HG02798 (cell line): ENCODE results near the gene INSL3.
A peak's percentile ranks its signal among the peaks of the same experiment; 100 is the strongest.
"Not testable (repeated sequence)": the region's sequence is repeated elsewhere in the genome, so short reads cannot be mapped to it uniquely, and the experiment has no call there.

Experiments
- ATAC-seq: cut with Tn5 transposase; IDR thresholded peaks from one replicate; pipeline ENCODE4 v1.9.1; 2021; ENCODE audit warnings: mild to moderate bottlenecking; ENCODE audit not compliant: unreplicated experiment, poor library complexity

Gene INSL3

DNA sequence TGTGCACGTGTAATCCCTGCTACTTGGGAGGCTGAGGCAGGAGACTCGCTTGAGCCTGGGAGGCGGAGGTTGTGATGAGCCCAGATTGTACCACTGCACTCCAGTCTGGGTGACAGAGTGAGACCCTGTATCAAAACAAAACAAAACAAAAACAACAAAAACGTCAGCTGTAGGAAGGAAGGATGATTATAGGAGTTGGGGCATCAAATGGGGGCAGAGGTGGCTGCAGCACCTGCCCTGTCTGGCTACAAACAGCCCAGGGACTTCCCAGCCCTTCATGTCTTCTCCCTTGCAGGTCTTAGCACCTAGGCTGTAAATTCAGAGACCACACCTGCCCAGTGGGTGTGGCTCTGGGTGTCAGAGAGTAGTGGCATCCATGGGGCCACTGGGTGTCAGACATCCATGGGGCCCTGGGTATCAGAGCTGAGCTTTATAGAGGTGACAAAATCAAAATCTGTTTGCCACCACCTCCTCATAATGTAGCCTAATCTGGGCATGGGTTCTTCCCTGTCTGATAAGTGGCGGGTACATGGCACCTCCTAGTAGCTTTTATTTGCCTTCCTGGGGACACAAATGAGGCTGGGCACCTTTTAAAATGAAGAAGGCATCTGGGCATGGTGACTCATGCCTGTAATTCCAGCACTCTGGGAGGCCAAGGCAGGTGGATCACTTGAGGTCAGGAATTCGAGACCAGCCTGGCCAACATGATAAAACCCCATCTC is 31.1 kb downstream of the INSL3 start:
- no peak for ATAC-seq

DNA sequence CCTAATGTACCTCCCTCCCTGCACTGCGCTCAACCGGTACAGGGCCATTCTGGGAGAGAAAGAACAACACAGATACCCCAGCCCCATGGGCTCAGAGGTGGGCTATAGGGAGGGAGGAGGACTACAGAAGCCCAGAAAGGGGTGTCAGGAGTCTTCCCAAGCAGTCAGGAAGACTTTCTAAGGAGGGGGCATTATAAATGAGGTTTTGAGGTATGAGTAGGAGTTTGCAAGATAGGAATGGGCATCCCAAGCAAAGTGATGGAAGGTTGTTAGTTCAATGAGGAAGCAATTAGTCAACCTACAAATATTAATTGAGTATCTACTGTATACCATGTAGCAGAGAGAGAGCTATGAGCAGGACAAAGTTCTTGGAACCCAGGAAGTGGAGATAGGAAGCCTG is 32.7 kb downstream of the INSL3 start:
- no peak for ATAC-seq

DNA sequence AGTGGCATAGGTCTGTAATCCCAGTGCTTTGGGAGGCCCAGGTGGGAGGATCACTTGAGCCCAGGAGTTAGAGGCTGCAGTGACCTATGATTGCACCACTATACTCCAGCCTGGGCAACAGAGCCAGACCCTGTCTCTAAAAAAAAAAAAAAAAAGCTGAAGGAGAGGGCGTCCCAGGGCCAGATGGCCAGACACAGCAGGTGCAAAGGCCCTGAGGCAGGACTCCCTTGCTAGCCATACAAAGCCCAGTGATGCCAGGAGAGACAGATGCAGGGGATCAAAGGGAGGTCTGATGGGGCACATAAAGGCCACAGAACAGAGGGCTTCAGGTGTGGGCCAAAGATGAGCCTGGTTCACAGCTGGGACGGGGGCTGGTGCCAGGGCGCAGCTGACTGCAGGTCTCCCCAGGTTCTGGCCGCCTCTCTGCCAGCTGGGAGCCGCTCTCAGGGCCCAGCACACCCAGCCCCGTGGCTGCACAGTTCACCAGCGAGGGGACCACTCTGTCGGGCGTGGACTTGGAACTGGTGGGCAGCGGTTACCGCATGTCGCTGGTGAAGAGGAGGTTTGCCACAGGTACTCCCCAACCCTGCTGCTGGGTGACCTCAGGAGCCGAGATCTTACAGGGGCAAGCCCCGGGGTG is 33.9 kb downstream of the INSL3 start:
- no peak for ATAC-seq

DNA sequence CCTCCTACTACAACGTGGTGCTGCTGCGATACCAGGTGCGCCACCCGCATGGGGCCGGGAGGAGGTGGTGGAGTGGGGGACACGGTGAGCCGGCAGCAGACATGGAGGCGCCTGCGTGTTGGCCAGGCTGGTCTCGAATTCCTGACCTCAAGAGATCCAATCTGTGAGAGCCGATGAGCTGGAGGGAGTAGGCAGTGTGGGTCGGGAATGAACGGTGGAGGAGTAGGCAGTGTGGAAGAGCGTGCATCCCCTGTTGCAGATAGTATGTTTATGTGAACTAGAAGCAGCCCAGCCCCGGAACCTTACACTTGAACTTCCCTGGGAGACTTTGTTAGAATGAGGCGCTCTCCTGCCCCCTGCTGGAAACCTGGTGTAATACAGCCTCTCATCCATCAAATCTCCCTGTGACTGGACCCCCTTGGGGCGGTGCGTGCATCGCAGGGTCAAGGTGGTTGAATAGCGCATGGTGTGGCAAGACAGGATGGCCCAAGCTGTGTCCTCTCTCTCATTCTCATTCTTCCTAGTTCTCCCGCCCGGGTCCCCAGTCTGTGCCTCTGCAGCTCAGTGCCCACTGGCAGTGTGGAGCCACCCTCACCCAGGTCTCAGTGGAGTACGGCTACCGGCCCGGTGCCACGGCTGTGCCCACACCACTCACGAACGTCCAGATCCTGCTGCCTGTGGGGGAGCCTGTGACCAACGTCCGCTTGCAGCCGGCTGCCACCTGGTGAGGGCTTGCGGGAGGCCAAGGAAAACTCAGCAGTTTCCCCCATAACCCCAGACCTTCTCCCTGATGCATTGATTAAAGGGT is 36.9 kb downstream of the INSL3 start:
- no peak for ATAC-seq

DNA sequence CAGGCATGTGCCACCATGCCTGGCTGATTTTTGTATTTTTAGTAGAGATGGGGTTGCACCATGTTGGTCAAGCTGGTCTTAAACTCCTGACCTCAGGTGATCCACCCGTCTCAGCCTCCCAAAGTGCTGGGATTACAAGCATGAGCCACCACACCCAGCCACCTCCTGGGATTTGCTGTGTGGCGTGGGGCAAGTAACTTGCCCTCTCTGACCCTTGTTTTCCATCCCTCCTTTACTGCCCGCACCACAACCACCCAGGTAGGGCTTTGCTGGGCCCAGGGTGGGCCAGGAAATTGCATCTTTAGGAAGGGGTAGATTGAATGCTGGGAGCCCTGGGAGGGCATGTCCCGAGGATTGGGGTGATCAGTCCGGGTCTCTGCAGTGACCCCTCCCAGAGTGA is 37.6 kb downstream of the INSL3 start:
- not testable (repeated sequence) for ATAC-seq

DNA sequence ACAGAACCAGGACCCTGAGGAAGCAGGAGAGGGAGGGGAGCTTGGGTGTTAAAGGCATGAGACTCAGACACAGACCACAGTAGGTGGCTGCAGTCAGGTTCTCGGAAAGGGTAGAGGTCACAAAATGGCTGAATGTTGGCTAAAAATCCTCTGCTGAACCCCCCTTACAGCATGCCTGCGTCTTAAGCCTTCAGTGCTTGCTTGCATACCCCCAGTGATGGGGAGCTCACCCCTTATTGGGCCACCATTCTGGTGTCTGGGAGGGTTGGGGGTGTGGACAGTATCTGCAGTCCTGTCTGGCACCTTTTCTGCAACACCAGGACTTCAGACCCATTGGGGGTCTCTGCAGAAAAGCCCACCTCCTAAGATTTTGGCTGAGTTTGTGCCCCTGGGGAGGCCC is 40.5 kb downstream of the INSL3 start:
- no peak for ATAC-seq

DNA sequence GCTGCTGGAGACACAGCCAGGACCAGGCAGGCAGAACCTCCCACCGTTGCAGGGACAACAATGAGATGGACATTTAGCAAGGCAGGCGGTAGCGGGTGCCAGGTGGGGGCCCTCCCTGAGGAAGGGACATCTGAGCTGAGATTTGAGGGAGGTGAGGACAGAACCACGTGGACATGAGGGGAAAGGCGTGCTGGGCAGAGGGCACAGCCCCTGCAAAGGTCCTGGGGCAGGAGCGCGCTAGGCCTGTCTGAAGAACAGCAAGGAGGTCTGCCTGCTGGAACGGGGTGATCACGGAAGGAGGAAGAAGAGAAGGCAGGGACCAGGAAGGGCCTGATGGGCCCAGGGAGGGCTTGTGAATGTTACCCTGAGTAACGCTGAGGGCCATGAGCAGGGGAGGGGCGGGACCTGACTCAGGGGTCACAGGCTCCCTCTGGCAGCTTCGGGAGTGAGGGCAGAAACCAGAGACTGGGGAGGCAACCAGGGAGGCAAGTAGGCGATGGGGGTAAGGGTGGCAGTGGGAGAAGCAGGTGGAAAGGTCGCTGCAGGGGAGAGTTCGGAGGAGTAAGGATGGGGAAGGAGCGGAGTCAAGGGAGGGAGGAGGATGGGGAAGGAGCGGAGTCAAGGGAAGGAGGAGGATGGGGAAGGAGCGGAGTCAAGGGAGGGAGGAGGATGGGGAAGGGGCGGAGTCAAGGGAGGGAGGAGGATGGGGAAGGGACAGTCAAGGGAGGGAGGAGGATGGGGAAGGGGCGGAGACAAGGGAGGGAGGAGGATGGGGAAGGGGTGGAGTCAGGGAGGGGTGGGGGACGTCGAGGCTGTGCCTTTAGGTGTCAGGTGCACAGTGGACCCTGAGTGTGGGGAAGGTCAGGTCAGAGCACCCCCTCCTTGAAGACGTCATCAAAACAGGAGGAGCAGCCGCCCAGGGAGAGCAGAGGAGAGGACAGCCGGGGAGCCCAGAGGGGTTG is 42.1 kb downstream of the INSL3 start:
- ATAC-seq: no peak

DNA sequence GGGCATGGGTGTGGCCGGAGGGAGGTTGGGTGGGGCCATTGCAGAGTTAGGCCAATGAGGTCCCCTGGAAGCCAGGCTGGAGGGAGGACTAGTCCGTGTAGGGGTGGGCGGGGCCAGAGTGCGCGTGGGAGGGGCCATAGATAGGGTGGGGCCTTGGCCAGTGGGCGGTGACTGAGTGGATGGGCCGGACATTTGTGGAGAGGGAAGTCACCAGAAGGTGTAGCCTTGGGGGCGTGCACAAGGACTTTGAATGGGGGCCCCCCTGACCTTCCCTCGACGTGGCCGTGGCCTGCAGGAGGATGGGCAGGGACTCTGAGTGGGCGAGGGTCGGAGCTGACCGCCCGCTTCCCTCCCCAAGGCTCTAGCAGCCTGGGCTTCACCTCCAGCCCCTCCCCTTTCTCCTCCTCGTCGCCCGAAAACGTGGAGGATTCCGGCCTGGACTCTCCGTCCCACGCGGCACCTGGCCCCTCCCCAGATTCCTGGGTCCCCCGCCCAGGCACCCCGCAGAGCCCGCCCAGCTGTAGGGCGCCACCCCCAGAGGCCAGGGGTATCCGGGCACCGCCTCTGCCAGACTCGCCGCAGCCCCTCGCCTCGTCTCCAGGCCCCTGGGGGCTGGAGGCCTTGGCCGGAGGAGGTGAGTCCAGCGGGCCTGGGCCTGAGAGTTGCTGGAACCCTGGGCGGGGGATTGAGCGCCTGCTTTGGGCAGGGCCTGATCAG is 42.9 kb downstream of the INSL3 start:
- ATAC-seq: no peak

DNA sequence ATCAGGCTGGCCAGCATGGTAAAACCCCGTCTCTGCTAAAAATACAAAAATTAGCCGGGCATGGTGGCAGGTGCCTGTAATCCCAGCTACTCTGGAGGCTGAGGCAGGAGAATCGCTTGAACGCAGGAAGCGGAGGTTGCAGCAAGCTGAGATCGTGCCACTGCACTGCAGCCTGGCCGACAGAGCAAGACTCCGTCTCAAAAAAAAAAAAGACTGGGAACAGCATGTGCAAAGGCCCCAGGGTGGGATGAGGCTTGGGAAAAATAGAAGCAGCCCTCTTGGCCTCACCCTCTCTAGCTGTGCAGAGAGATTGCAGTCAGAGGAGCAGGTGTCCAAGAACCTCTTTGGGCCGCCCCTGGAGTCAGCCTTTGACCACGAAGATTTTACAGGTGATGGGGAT is 43.5 kb downstream of the INSL3 start:
- not testable (repeated sequence) for ATAC-seq

DNA sequence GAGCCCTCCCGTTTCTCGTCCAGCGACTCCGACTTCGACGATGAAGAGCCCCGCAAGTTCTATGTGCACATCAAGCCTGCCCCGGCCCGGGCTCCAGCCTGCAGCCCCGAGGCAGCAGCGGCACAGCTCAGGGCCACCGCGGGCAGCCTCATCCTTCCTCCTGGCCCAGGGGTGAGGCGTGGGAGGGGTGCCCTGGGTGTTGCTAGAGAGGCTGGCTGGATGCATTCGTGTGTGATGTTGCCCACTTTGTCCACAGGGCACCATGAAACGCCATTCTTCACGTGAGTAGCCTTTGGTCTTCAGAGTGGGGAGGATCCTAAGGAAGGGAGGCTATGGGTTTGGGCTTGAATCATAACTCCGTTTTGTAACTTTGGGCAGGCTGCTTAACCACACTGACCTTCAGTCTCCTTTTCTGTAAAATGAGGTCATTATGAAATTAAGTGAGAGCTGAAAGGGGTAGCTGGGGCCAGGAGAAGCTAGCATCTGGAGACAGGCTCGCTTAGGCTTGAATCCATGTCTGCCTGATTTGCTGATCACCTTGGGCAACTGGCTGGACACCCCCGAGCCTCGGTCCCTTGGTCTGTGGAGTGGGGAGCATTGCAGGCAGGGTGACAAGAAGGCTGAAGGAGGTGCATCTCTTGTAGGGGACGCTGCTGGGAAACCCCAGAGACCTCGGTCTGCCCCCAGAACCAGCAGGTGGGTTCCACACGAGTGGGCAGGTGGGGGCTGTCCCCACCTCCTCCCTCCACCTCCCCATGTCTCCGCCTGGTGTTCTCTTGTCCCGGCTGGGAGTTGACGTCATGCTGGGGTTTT is 45.1 kb downstream of the INSL3 start:
- ATAC-seq: peak; percentile 79

DNA sequence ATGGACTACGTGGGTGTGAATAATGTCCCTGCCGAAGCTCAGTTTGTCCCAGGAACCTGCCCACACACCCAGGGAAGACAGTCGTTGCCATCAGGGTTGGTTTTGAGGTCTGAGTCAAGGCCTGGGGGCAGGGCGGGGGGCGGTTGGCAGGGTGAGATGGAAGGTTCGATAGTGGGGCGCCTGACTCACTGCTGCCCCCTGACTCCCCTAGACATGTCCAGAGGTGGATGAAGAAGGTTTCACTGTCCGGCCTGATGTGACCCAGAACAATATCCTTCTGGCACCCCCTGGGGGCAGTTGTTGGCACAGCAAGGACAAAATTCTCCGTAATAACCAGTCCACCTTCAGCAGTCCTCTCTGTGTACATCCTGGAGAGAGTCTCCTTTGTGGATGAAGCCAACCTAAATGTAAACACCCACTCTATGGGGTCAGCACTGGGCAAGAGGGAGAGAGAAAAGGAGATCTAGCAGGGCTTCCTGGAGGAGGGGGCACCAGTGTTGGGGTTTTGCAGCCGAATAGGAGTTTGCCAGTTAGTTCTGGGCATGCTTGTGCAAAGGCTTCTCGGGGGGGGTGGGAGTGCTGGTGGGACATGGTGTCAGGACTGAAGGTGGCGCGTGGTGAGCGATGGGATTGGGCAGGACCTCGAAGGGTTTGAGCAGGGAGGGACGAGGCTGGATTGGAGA is 45.9 kb downstream of the INSL3 start:
- peak; percentile 3 for ATAC-seq

DNA sequence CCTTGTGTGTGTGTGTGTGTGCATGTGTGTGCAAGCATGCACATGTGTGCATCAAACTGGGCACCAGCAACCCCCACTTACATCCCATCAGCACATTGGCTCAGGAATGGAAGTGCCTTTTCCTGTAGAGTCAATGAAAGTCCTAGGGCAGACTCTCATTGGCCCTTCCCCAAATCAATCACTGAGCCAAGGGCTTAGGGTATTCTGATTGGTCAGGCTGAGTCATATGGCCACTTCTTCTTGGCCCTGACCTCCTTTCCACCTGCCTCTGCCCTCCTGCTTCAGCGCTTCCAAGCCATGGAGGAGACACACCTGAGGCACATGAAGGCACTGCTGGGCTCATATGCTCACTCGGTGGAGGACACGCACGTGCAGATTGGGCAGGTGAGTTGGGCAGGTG is 49.1 kb downstream of the INSL3 start:
- no peak for ATAC-seq

DNA sequence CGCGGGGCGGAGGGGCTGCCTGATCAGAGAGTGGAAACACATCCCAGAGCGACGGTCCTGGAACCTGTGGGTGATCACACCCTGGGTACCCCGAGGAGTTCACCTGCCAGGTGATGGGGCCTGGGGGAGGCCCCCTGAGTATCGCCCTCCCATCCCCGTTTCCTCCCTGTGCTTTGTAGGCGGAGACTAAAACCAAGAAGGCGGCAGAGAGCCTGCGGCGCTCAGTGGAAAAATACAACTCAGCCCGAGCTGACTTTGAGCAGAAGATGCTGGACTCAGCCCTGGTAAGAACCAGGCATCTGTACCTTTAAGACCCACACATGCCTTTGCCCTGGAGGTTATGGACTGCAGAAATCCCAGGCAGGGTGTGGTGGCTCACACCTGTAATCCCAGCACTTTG is 50.7 kb downstream of the INSL3 start:
- ATAC-seq: no peak

DNA sequence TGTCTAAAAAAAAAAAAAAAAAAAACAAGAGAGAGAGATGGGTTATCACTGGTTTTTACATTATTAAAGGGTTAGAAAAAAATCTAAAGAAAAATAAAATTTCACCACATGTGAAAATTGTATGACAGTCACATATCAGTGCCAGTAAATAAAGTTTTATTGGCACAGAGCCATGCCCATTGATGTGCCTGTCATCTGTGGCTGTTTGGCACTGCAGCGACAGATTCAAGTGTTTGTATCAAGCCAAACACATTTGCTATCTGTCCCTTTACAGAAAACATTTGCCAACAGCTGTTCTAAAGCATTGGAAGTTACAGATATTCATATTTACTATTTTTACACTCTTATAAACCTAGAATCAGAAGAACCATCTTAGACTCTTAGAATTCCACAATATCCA is 53.8 kb downstream of the INSL3 start:
- no peak for ATAC-seq

DNA sequence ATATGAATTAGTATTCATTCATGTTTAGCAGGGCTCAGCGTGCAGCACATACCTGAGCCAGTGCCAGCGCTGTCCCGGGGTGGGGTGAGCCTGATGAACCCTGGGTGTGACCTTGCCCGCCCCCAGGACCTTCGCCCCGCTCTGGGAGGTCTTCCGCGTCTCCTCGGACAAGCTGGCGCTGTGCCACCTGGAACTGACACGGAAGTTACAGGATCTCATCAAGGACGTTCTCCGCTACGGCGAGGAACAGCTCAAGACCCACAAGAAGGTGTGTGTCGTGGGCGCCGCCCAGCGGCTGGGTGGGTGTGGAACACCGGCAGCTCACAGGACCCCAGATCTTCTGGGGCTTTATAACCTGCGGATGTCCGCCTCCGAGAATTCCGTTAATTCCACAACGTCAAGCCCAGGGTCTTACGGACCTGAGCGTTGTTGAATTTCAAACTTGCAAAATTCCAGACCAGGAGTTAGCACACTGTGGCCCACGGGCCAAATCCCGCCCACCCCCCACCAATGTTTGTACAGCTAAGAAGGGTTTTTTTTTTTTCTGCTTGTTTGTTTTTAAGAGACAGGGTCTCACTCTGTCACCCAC is 54.7 kb downstream of the INSL3 start:
- ATAC-seq: no peak
